Heart left ventricle (tissue), 16 donors: ENCODE data around the gene CAMK2B. TPM values are rescaled to one million over a fixed set of nuclear protein-coding genes. Genes with fewer than 3 reads are reported as not detected.

Experiments
- ATAC-seq, 4 donors: fragments of 200-7000 bp; cut with Tn5 transposase; one replicate each; pipeline ENCODE4 v1.9.1; 2020 to 2022; ENCODE audit warnings: moderate library complexity in 4 of 4, mild to moderate bottlenecking in 3 of 4, moderate number of reproducible peaks in 1 of 4
- DNase-seq, 5 donors: peaks; one replicate each; pipeline ENCODE4 v3.0.0-alpha.2; 2020
- H3K27ac ChIP-seq, 12 donors: fragments of 200-600 bp; sonication (generic) in 4 of 12; one replicate each; pipeline versions ENCODE4 v1.5.0 to v1.8.0; 2016 to 2022; ENCODE audit warnings: mild to moderate bottlenecking in 2 of 12
- H3K27me3 ChIP-seq, 9 donors: fragments of 200-600 bp; sonication (generic) in 2 of 9; one replicate each; pipeline versions ENCODE4 v1.5.1 to v1.8.0; 2016 to 2022; ENCODE audit warnings: mild to moderate bottlenecking in 3 of 9
- H3K36me3 ChIP-seq, 9 donors: fragments of 200-600 bp; sonication (generic) in 2 of 9; one replicate each; pipeline versions ENCODE4 v1.5.0 to v1.8.0; 2018 to 2022; ENCODE audit warnings: mild to moderate bottlenecking in 2 of 9
- H3K4me1 ChIP-seq, 12 donors: fragments of 200-600 bp; sonication (generic) in 4 of 12; one replicate each; pipeline versions ENCODE4 v1.5.0 to v1.8.0; 2016 to 2022; ENCODE audit warnings: mild to moderate bottlenecking in 3 of 12
- H3K4me3 ChIP-seq, 12 donors: fragments of 200-600 bp; sonication (generic) in 4 of 12; one replicate each; pipeline versions ENCODE4 v1.5.0 to v1.8.0; 2017 to 2022; ENCODE audit warnings: mild to moderate bottlenecking in 9 of 12, moderate library complexity in 4 of 12
- H3K9me3 ChIP-seq, 12 donors: fragments of 200-600 bp; sonication (generic) in 4 of 12; one replicate each; pipeline versions ENCODE4 v1.5.0 to v1.8.0; 2016 to 2022; ENCODE audit warnings: mild to moderate bottlenecking in 1 of 12
- CTCF ChIP-seq, 12 donors: fragments of 200-600 bp; sonication (generic) in 4 of 12; IDR thresholded peaks; one replicate each; pipeline versions ENCODE4 v1.5.0 to v1.8.0; 2018 to 2022; ENCODE audit warnings: antibody characterized with exemption in 12 of 12, mild to moderate bottlenecking in 5 of 12
- POLR2A ChIP-seq, 2 donors: fragments of 450-650 bp; IDR thresholded peaks; one replicate each; pipeline ENCODE4 v1.6.1; 2017; ENCODE audit warnings: antibody characterized with exemption in 2 of 2, mild to moderate bottlenecking in 2 of 2, moderate library complexity in 2 of 2
- WGBS, 4 donors: extraction: QIAGEN DNeasy Blood & Tissue Kit in 2 of 4; methylation state at CpG; one replicate each; pipeline versions ENCODE4 v1.1.5 to v1.1.7; 2013 to 2018; 5-methylcytosine and 5-hydroxymethylcytosine counted together
- intact Hi-C, 10 donors: fragments of 100-400 bp; cut with DNase I; formaldehyde crosslinking; loops; one replicate each; pipeline versions ENCODE4 v1.11.1 to v1.14.2; 2022
- polyA plus RNA-seq, 2 donors: library from polyadenylated mRNA; stranded (reverse); fragments of 200-250 nt; gene quantifications; one replicate each; pipeline ENCODE4 v1.2.3, GENCODE V29; 2013
- total RNA-seq, 9 donors: library from RNA; depleted of rRNA in 2 of 9; stranded (reverse); fragments of >200 nt in 2 of 9; fragmentation: NEBNext Ultra II Directional in 3 of 9; extraction: Animal tissue kit (Norgen Biotek cat#: 25700) in 3 of 9; gene quantifications; one replicate each; pipeline versions ENCODE4 v1.1.0 to v1.2.4, GENCODE V29; 2016 to 2023
- donor health status: ischemic (EF 13 %, LVEDD 7.1; RV severe dilation, severe dysfunction).
- donor health status: healthy with polysubstance abuse.
- donor health status: DM: no; HTN: yes; CAD: no.
- donor health status: DM: no; HTN: no; CAD: no.
- donor health status: ischemic (EF 25% LVEDD 6.9; RV normal size, moderate dysfunction).
- donor health status: ischemic (EF 25% LVEDD 5.7; RV mildly dilated, moderate dysfunction).
- donor health status: healthy.
- donor health status: DM: yes; HTN: yes; CAD: no.
- donor health status: ischemic (EF 35%, LVEDD 5.7; RV mildly dilated, moderate dysfunction).
- donor health status: nonischemic (EF 11% LVEDD 7.7; RV severe dilation, severe dysfunction).
- donor health status: DM: yes; HTN: yes; CAD: no.
- donor health status: PGD.
- donor health status: ischemic (EF 29% LVEDD 5.4; RV normal size, mild dysfunction).
- donor health status: nonischemic (EF 23%, LVEDD 6.1; RV moderate dilation, normal function).

The CAMK2B gene
- total and polyA plus RNA-seq, 11 donors, result 35.7 to 141 (median 103) TPM

- ATAC-seq (no peak), DNase-seq (no peak)
- Histone ChIP-seq H3K4me1 (peaks cover 0 to 13% (median 10%) of the 10 kb centered on the region in 12 donors), H3K27me3 (peaks cover 0 to 10% (median 0%) of the 10 kb centered on the region in 9 donors), H3K9me3 (no peaks in the 10 kb centered on the region), H3K27ac (no peak overlapping the region), H3K36me3 (no peaks in the 10 kb centered on the region), H3K4me3 (no peak overlapping the region)
- 80 to 84% (median 82%) methylated on average over 7 of the region's 7 CpGs for WGBS, 4 donors
- no peak for TF ChIP-seq POLR2A (IDR thresholded peaks at IDR 0.05)
- TF ChIP-seq CTCF (IDR thresholded peaks at IDR 0.05), result no peak
- intact Hi-C loops, result loop anchor here in 7 of 10 donors (2.0 to 10.0 kb wide), 6 partner anchors 63 to 173 kb away; partner anchors contain the start of gene POLD2 (in 1 of the 7)
Observed at GRCh38 chr7:44197474-44197873, 127.9 kb downstream of the CAMK2B start.

GRCh38 chr7:44196450-44196872 lies 128.9 kb downstream of the CAMK2B start:
- Histone ChIP-seq H3K27ac (no peak overlapping the region), H3K4me1 (peaks cover 0 to 2% (median under 1%) of the 10 kb centered on the region in 12 donors), H3K36me3 (no peaks in the 10 kb centered on the region), H3K4me3 (no peak overlapping the region), H3K9me3 (no peaks in the 10 kb centered on the region), H3K27me3 (peaks cover 0 to 15% (median 0%) of the 10 kb centered on the region in 9 donors)
- intact Hi-C loops, result loop anchor here in 7 of 10 donors (2.0 to 10.0 kb wide), 6 partner anchors 62 to 172 kb away; partner anchors contain the start of gene POLD2 (in 1 of the 7)
- peak in 3 of 4 donors; percentile 45 to 61 (median 53) for ATAC-seq
- WGBS, 4 donors, result 35 to 38% (median 37%) methylated on average over 3 of the region's 3 CpGs
- DNase-seq, result no peak
- no peak for TF ChIP-seq POLR2A (IDR thresholded peaks at IDR 0.05)
- TF ChIP-seq CTCF (IDR thresholded peaks at IDR 0.05), result peak; percentile 45 to 72 (median 62)

- no peak for DNase-seq
- Histone ChIP-seq H3K4me3 (no peak overlapping the region), H3K4me1 (no peaks in the 10 kb centered on the region), H3K27me3 (peaks cover 0 to 15% (median 0%) of the 10 kb centered on the region in 9 donors), H3K27ac (no peak overlapping the region), H3K36me3 (no peaks in the 10 kb centered on the region), H3K9me3 (no peaks in the 10 kb centered on the region)
- intact Hi-C loops, result loop anchor here in 7 of 10 donors (2.0 to 10.0 kb wide), 6 partner anchors 61 to 171 kb away; partner anchors contain the start of gene POLD2 (in 1 of the 7)
- no peak for TF ChIP-seq CTCF (IDR thresholded peaks at IDR 0.05)
- no peak for TF ChIP-seq POLR2A (IDR thresholded peaks at IDR 0.05)
- WGBS, 4 donors, result 20 to 28% (median 23%) methylated on average over 1 of the region's 1 CpG
- no peak for ATAC-seq
Observed at GRCh38 chr7:44195889-44196288, 129.5 kb downstream of the CAMK2B start.

GRCh38 chr7:44194562-44195145 lies 130.7 kb downstream of the CAMK2B start:
- H3K4me3 ChIP-seq, result no peak overlapping the region
- DNase-seq (no peak), ATAC-seq (no peak)
- intact Hi-C loops, result loop anchor here in 7 of 10 donors (5.0 to 10.0 kb wide), 10 partner anchors 42 to 172 kb away; partner anchors contain the start of genes MYL7 (in 1 of the 7) and POLD2 (in 1 of the 7)
- WGBS, 4 donors, result 44 to 83% (median 79%) methylated on average over 3 of the region's 3 CpGs
- TF ChIP-seq POLR2A (IDR thresholded peaks at IDR 0.05) (no peak), CTCF (IDR thresholded peaks at IDR 0.05) (no peak)
- H3K27ac ChIP-seq, result no peak overlapping the region
- peaks cover 0 to 18% (median 0%) of the 10 kb centered on the region in 9 donors for H3K27me3 ChIP-seq
- H3K4me1 ChIP-seq, result no peaks in the 10 kb centered on the region
- no peaks in the 10 kb centered on the region for H3K9me3 ChIP-seq
- no peaks in the 10 kb centered on the region for H3K36me3 ChIP-seq
